ENCODE data around the gene RALGDS.

DNA sequence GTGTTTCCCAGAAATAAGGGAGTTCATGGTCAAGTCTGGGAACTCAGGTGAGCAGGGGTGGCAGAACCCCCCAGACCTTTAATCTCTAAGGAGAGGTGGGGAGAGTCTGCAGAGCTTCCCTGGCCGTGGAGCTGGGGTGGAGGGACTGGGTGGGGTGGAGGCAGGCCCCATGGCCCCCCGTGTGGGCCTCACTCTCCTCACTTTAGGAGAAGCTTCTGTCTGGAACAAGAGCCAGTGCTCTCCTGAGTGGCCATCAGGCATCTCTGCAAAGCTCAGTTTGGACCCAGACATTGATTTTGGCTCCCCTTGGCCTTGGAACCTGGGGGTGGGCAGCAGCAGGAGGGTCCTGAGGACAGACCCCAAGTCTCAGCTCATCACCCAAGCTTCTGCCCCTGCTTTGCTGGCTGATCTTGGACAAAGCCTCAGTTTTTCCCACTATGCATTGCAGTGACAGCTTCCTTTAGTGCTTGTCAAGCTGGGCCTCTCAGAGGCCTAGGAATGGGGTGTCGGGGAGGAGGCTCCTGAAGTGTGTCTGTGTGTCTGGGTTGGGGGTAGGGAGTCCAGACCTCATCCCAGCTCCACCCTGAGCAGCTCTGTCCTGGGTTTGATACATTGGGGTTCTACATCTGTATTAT lies 46.2 kb upstream of the RALGDS start:
- TF ChIP-seq POLR2A (IDR thresholded peaks at IDR 0.05): no peak
- TF ChIP-seq, protein P1, sequence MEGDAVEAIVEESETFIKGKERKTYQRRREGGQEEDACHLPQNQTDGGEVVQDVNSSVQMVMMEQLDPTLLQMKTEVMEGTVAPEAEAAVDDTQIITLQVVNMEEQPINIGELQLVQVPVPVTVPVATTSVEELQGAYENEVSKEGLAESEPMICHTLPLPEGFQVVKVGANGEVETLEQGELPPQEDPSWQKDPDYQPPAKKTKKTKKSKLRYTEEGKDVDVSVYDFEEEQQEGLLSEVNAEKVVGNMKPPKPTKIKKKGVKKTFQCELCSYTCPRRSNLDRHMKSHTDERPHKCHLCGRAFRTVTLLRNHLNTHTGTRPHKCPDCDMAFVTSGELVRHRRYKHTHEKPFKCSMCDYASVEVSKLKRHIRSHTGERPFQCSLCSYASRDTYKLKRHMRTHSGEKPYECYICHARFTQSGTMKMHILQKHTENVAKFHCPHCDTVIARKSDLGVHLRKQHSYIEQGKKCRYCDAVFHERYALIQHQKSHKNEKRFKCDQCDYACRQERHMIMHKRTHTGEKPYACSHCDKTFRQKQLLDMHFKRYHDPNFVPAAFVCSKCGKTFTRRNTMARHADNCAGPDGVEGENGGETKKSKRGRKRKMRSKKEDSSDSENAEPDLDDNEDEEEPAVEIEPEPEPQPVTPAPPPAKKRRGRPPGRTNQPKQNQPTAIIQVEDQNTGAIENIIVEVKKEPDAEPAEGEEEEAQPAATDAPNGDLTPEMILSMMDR (IDR thresholded peaks at IDR 0.05): no peak
